ENCODE measurements around the gene CSF3R.
"Not testable (repeated sequence)": the region's sequence is repeated elsewhere in the genome, so short reads cannot be mapped to it uniquely, and the experiment has no call there.

Gene CSF3R

DNA sequence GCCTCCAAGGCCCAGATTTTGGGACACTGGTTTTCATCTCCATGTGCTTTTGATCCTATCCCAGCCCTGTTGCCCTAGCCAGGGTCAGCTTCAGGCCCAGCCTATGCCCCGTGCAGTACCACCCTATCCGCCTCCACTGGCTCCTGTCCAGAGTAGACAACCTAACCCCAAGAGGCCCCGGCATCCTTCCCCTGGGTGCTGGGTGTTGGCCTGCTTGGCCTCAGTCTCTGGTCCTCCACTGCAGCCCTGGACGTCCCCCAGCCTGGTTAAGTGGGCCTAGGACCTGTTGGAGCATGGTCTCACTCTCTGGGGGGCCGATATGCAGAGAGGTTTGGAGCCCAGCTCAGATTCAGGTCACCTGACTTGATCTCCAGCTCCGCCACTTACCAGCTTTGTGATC is 1.6 kb downstream of the CSF3R start:
- DNase-seq = no peak

- DNase-seq = no peak
These were observed 2.6 kb downstream of the CSF3R start for GRCh38 chr1:36480161-36480560.

DNA sequence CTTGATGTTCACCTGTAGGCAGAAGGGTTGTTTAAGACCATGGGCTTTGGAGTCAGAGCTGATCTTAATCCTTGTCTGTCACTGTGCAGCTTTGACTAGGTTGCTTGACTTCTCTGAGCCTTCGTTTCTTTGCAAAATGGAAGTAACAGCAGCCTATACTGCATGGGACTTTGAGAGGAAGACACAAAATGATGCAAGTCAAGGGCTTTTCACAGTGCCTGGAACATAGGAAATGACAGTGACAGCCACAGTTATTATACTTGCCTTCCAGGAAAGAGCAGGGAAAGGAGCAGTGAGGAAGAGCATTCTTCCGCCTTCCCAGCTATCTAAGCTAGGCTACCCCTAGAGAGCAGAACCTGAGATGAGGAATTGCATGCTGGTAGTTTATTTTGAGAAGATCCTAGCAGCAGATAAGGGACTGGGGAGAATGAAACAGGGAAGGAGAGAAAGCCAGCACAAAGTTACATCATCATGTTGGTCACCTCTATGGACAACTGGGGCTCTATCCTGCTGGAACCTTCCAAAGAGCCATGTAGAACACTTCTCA is 3.1 kb downstream of the CSF3R start:
- peak in 1 of 2 experiments; percentile 13 for DNase-seq

DNA sequence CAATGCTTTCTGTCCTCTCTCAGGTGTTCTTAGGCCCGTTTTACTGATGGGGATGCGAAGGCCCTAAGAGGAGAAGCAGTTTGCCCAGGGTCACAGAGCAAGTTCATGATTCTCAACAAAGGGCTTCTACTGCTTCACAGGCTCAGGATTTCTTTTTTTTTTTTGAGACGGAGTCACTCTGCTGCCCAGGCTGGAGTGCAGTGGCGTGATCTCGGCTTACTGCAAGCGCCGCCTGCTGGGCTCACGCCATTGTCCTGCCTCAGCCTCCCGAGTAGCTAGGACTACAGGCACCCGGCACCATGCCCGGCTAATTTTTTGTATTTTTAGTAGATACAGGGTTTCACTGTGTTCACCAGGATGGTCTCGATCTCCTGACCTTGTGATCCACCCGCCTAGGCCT is 5.1 kb downstream of the CSF3R start:
- DNase-seq = not testable (repeated sequence)

DNA sequence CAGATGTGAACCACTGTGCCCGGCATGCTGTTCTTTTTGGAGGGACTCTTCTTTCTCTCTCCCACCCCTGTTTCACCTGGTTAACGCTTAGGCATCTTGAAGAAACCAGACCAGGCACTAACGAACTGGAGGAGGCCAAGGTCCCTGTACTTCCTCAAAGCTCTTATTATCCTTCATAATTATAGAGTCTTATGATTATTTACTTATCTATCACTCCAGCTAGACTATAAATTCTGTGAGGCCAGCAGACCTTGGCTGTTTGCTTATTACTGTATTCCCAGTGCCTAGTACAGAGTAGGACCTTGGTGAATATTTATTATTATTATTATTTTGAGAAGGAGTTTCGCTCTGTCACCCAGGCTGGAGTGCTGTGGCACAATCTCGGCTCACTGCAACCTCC is 5.8 kb downstream of the CSF3R start:
- no peak for DNase-seq

DNA sequence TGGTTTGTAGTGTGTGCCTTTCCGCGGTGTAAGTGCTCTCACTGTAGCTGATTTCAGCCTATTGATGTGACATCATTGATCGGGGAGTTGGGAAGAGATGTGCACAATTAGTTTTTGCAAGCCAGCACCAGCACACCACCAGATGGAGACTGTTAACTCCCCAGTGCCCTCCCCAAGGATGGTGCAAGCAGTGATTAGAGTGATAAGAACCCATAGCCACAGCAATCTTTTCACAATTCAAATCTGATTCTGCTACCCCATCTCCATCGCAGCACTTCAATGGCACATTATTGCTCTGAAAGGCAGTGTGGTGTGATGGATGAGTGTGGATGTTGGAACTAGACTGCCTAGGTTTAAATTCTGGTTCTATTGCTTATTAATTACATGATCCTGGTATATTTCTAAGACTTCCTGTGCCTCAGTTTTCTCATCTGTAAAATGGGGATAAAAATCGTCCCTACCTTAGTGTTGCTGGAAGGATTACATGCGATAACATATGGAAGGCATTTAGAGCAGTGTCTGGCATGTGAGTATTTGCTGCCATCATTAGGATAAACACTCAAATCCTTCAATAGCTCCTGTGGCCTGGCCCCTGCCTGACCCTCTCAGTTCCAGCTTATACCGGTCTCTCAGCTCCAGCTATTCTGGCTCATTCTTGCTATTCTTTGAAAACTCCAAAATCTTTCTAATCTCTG is 6.7 kb downstream of the CSF3R start:
- DNase-seq = no peak

DNA sequence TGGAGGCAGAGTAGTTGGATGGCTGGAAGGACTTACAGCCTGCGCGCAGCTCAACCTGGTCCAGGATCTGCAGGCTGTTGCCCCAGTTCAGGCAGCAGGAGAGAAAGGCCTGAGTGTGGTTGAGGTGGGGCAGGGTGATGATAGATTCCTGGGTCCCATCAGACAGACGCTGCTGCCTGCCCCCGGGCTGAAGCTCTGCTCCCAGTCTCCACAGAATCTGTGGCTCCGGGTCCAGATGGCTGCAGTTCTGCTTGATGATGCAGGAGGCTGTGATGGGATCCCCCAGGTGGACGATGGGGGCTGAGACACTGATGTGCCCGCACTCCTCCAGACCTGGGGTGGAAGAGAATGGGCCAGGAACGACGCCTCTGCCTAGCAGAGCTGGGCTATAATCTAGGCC is 7.4 kb downstream of the CSF3R start:
- DNase-seq = no peak

GRCh38 chr1:36472656-36473055 is 10.1 kb downstream of the CSF3R start:
- no peak for DNase-seq

DNA sequence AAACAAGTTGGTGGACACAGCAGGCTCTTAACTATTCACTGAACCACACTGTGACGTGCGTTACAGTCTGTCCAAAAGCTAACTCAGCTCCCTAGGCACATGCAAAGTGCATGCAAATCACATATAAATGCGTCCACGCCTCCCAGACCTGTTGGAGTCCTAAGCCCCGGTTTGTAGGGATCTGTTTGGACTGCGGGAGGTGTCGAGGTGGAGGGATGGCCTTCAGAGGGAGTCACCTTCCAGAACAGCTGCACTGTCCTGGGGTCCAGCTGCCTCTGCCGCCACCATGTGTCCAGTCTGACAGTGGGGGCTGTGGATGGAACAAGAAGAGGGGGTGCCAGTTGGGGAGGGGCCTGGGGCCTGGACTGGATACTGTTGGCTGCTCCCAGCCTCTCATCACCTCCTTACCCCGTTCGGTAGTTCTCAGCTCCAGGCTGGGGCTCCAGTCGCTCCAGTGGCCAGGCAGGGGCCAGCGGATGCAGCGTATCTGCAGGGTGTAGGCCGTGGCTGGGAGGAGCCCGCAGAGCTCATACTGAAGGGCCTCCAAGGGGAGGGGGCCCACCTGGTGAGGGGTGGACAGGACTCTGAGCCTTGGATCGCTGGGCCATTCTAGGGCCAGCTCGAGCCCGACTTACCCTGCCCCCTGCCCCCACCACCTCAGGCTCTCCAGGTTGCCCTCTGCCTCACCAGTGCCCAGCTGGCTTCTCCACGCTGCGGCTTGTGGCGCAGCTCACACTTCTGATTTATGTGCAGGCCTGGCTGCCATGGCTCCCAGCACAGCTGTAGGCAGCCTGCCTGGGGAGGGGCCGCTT is 10.7 kb downstream of the CSF3R start:
- no peak for DNase-seq

DNA sequence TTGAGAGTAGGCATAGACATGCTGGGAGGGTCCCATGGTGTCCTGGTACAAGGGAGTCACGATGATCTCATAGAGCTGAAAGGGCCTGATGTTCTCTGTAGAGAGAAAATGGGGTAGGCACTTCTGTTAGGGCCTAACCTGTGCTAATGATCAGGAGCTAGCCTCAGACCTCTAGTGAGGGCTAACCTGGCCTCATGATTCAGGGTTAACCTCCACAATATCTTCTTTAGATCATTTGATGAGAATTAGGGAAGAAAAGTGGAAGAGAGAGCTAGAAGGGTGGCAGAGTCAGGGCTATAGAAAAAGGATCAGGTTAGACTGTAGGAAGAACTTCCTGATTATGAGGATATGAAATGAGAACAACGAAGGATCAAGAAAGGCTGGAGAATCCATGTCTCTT is 13.6 kb downstream of the CSF3R start:
- DNase-seq = no peak

DNA sequence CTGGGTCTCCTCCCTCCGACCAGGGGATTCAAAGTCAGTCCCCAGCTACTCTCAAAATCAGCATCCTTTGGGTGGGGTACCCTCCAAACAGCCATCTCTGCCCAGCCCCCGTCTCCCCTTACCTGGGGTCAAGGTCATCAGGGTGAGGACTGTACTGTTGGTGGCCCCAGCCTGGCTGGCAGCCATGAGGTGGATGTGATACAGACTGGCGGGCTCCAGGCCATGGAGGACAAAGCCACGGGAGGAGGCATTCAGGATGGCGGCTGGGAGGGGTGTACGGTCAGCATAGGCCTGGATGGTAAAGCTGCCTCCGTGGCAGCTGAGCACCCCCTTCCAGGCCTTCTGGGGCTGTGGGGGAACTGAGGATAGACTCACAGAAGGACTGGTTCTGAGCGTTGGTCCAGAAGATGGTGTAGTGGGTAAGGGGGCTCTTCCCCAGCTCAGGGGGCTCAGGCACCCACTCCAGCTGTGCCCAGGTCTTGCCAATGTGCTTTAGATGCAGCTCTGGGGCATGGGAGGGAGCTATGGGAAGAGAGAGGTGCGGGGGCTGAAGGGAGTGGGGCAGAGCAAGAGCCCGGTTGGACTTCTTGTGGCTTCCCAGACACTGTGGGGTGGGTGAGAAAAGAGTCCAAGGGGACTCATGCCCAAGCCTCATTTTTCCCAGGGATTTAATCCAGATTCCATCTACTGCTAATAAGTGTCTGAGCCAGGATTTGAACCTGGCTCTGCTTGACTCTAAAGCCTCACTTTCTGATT is 14.8 kb downstream of the CSF3R start:
- no peak for DNase-seq

DNA sequence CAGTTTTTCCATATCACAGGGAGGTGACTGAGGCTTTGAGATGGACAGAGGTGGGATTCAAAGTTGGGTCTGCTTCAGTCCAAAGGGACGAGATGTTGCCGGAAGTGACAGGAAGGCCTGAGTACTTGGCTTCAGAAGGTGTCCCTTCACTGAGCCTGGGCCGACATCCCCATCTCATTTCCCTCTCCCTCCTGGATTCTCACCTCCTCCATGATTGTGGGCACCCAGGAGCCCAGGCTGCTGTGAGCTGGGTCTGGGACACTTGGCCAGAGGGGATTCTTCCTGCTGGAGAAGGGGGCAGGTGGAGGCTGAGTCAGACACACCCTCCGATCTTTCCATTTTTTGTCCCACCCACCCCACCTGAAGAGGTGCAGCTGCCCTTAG is 15.7 kb downstream of the CSF3R start:
- no peak for DNase-seq

DNA sequence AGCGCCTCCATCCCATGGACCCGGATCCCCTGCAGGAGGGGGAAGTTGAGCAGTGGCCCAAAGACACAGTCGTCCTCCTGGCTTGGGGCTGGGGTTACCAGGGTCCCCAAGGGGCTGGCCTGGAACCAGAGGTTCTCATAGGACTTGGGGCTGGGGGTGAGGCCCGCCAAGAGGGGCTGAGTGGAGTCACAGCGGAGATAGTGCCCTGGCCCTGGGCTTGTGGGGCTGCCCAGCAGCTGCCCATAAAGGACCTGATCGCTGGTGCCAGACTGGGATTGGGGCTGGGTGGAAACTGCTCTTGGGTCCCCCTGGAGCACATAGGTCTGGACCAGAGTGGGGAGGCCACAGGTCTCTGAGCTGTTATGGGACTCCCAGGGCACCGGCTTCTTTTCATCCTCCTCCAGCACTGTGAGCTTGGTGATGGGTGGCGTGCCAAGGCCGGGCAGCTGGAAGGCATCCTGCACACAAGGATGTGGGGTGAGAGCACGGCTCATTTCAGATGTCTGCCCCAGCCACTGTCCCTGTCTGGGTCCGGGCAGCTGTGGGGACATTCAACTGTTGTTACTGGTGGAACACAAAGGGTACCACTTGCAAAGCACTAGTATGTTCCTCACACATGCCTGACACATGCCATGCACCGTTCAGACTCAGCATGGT is 16.2 kb downstream of the CSF3R start:
- DNase-seq = no peak

DNA sequence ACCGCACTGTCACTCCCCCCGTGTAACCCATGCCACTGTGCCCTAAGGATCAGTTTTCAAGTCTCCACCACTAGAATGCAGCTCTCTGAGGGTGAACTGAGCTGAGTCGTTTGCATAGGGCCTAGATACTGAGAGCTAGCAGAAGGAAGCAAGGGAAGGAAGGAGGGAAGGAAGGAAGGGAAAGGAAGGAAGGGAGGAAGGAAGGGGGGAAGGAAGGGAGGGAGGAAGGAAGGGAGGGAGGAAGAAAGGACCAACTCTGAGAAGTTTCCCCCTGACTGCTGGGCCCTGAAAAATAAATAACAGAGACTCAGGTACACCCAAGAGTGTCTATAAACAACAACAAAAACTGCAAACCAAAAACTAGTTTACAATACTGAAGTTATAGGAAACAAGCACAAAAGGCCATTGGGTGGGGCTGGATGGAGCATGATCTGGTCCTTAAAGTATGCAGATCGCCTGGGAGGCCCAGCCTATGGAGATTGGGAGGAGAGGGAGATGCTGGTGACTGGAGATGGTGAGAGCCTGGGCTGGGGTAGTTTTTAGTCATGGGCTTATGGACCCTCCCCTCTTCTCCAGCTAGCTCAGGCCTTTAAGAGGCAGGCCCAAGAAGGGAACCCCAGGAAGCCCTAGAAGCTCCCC is 16.9 kb downstream of the CSF3R start:
- no peak for DNase-seq

GRCh38 chr1:36464605-36465393 is 17.9 kb downstream of the CSF3R start:
- no peak for DNase-seq

DNA sequence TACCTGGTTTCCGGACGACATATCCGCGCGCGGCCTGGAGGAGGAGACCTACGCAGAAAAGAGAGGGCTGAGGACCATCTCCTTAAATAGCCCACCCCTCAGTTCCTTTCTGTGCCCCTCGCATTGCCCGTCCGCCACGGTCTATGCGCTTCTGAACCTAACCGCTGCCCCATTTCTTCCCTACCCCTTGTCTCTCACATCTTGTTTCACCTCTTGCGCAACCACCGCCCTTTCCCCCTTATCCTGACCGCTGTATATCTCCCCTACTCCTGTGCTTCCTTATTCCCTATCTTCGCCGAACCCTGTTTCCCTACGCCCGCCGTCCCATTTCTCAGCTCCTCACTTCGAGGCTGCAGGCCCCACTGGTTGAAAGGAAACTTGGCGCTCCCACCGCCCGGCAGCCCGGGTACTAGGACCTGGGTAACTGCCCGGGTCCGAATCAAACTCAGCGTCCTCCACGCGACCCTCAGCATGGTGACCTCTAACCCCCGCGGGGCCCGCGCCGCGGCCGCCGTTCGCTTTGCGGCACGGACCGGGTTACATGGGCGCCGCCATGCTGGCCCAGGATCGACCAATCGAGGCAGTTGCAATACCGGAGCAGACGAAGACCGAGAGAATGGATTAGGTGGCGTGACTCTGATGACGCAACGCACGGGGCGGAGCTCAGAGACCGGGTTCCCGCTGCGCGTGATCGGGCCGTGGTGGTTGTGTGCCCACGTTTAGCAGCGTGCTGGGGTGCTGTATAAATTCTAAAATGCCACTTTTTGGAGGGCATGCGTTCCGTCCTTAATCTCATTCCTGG is 18.7 kb downstream of the CSF3R start, which contains the start of gene MRPS15:
Gene MRPS15 (minus strand): TSS at position 582 of the 802 bp plus-strand sequence. CDS start 109 bp downstream, at position 473.
- DNase-seq = peak; percentile 88 to 91

- DNase-seq = no peak
These were observed 19.3 kb downstream of the CSF3R start for GRCh38 chr1:36463463-36463802.

GRCh38 chr1:36458910-36459309 is 23.8 kb downstream of the CSF3R start:
- peak; percentile 26 to 38 for DNase-seq

DNA sequence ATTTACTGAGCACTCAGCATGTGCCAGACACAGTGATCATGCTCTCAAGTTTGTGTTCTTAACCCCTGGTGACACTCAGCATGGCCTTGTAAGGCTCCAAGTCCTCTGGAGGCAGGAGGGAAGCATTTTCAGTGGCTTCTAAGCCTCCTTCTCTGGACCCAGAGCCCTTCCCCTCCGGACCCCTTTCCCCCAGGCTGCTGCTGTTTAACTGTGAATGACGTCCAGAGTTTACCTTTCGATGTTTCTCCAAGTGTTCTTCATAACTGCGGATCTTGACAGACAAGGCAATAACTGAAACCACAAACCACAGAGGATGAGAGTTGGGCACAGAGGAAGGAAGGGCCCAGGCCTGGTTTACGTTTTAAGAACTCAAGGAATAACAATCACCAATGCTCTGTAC is 25.0 kb downstream of the CSF3R start:
- peak; percentile 78 to 85 for DNase-seq

GRCh38 chr1:36456391-36456928 is 26.3 kb downstream of the CSF3R start:
- peak in 1 of 2 experiments; percentile 15 for DNase-seq

Measured in AML-193 (cell line).